ENCODE measurements around the gene ELMO2.

Gene ELMO2

DNA sequence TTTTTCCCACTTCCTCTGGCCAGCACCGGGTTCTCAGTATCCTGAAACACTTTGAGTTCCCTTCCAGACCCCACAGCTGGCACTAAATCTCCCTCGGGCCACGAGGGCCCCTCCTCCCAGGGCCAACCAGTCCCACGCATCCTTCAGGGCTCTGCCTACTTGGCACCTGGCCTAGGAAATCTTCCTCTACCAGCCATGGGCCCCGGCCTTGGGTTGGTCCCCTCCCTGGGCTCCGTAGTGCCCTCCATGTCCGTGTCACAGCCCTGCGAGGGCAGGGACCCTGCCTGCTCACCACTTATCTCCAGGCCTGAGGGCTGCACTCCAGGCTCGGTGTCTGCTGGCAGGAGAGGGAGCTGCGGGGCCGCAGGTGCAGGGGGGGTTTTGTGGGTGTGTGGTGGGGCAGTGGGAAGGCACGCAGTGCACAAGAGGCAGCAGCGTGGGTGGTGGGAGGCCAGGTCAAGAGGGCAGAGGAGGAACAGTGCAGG lies 49.3 kb downstream of the ELMO2 start:
- no peak for FAIRE-seq
- TF ChIP-seq POLR2A (IDR thresholded peaks at IDR 0.05; ENCODE audit: low read depth, low read length), result no peak

DNA sequence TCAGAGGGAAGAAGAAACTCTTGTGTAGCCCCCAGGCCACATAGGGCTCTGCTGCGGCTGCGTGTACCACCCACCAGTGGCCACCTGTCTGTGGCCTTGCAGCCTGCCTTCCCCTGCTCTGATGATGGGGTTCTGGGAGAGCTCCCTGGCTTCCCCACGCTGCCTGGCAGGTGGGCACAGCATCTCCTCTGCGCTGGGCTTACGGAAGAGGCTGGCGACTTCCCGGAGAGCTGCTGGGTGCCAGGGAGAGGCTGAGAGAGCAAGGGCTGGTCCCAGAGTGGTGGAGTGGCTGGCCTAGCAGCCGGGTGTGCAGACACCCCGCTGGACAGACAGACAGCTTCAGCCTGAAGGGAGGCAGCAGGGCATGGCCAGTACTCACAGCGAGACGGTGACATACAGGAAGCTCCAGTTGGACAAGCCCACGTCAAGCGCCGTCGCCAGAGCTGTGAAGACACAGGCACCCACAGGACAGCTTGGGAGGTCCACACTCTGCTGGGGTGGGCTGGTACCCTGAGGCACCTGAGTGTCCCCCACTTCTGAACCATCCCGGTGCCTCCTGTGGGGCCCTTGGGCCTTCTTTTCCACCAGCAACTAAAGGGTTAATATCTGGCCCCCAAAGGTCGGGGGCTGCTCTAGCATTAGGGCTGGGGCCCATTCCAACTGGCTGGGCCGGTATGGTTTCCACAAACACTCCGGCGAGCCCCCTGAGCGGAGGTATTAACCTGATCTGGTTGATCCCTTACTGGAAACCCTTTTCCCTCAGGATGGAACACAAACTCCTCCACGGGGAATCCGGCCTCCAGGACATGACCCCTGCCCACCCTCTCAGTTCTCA lies 50.0 kb downstream of the ELMO2 start:
- FAIRE-seq (no peak), DNase-seq (ENCODE audit: insufficient read length, low spot score) (no peak)
- TF ChIP-seq POLR2A (IDR thresholded peaks at IDR 0.05; ENCODE audit: low read depth, low read length), result no peak

More for the DNA sequence above, 49.3 kb downstream of the ELMO2 start:
- DNase-seq (ENCODE audit: insufficient read length, low spot score), result no peak

DNA sequence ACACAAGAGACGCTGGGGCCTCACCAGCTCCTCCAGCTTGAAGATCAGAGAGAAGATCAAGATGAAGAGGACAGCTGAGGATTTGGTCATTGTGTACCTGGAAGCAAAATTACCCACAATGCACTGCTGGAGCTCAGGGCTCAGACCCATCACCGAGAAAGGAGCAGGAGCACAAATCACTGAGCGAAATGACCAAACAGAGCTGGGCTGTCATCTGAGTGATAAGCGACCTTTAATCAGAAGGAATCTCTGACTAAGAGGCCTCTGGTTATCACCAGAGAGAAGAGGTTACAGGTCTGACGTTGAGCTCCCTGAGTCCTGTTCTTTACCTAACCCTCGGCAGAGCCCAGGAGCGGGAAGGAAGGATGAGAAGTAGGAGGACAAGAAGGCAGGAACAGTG lies 50.6 kb downstream of the ELMO2 start:
- no peak for TF ChIP-seq POLR2A (IDR thresholded peaks at IDR 0.05; ENCODE audit: low read depth, low read length)
- DNase-seq (ENCODE audit: insufficient read length, low spot score) (no peak), FAIRE-seq (no peak)

DNA sequence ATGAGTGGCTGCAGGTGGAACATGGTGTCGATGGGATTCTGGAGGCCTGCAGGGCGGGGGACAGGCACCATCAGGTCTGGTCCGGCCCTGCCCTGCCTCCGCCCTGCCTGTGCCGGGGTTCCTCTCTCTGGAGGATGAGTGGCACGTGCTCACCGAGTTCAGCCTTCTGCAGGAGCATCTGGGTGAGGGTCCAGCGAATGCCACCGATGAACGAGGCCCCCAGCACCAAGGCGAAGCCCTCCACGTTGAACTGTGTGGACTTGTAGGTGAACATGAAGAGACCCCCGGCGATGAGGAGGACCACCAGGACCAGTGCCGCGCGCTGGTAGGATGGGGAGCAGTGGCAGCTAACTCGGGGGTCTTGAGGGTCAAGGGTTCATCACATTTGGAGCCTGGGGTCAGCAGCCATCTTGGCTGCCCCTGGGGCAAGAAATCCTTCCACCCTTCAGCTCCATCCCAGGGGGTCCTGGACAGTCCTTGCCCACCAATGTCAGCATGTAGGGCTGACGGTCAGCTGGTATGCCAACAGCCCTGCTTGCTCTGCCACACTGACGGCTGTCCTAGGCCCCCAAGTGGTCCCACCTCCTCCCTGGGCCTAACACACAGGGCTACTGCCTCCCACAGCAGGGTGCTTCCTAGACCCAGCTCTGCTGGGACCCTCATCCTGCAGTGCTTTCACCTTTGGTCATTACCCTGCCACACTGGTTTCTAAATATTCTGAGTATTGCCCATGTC lies 51.3 kb downstream of the ELMO2 start:
- no peak for TF ChIP-seq POLR2A (IDR thresholded peaks at IDR 0.05; ENCODE audit: low read depth, low read length)
- no peak for FAIRE-seq
- DNase-seq (ENCODE audit: insufficient read length, low spot score), result no peak

DNA sequence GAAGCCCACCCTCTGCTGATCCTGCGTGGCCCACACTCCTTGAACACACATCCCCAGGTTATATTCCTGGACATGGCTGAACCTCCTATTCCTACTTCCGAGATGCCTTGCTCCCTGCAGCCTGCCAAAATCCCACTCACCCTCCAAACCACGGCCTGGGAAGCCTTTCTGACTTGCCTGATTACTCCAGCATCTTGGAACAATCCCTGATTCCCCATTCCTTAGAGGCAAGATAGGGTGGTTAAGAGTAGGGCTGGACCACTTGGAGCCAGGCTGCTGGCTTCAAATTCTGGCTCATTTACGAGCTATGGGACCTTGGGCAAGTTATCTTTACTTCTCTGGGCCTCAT lies 52.2 kb downstream of the ELMO2 start:
- DNase-seq (ENCODE audit: insufficient read length, low spot score), result no peak
- no peak for FAIRE-seq
- TF ChIP-seq POLR2A (IDR thresholded peaks at IDR 0.05; ENCODE audit: low read depth, low read length), result no peak

DNA sequence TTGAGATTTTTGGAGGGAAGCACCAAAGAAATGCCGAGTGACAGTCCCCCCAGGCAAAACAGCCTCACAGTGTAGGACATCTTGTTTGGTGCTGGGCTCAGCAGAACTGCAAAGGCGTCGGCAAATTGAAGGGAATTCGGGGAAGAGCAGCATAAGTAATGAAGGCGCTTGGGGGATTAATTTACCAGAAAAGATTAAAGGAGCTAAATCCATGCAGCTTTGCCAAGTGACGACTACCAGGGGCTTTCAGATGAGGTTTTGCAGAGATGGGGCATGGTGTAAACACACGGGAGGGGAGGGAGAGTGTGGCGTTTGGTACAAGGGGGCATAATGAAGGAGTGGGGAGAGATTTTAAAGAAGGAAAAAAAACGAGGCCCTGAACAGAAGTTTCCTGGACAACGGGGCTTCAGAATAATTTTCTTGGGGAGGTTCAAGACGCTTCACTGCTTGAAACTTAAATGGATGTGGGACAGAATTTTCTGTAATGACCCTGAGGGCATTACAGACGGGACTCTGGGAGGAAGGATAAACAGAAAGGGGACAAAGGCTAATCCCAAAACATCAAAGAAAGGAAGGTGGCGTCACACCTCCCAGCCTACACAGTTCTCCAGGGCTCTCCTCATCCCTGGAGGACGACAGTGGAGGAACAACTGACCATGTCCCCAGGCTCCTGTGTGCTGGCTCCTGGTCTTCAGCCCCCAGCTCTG lies 52.8 kb downstream of the ELMO2 start:
- no peak for TF ChIP-seq POLR2A (IDR thresholded peaks at IDR 0.05; ENCODE audit: low read depth, low read length)
- no peak for FAIRE-seq
- no peak for DNase-seq (ENCODE audit: insufficient read length, low spot score)

DNA sequence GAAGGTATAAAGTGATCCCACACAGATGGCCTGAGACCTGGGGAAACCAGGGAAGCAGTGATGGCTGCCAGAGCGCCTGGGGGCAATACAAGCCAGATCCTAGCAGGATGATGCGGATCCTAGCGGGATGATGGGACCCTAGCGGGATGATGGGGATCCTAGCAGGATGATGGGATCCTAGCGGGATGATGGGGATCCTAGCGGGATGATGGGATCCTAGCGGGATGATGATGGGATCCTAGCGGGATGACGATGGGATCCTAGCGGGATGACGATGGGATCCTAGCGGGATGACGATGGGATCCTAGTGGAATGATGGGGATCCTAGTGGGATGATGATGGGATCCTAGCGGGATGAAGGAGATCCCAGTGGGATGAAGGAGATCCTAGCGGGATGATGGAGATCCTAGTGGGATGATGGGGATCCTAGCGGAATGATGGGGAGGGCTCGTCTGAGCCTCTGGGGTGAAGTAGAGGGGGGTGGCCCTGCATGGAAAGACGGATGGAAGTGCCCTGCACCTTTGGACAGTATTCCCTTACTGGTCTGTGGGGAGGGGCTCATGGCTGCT lies 54.0 kb downstream of the ELMO2 start:
- FAIRE-seq (no peak), DNase-seq (ENCODE audit: insufficient read length, low spot score) (no peak)
- no peak for TF ChIP-seq POLR2A (IDR thresholded peaks at IDR 0.05; ENCODE audit: low read depth, low read length)

DNA sequence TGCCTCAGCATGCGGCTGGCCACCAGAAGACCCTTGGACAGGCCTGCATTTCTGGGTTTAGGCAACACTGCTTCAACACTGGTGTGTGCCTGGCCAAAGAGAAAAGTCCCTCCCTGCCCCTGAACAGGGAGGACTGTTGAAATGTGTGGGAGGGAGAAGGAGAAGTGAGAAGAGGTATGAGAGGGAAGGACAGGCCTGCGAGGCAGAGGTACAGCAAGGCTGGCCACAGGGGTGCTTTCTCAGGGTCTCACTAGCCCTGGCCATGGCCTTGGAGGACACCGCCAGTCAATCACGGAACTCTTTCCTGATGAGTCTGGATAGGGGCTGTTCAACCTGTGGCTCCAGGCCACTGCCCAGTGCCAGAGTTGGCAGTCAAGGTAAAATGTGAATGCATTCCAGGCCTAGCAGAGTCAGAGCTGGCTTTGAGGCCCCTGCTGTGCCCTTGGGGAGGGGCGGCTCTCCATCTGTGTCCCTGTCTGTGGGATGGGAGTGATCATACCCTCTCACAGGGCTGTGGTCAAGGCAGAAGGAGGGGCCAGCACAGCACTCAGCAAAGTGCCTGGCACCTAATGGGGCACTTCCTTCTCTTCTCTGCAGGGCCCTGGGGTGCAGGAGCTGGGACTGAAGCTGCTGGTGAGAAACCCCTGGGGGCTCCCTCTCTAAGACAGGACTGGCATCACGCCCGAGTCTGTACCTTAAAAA lies 54.9 kb downstream of the ELMO2 start:
- FAIRE-seq, result no peak
- DNase-seq (ENCODE audit: insufficient read length, low spot score), result peak; percentile 38

DNA sequence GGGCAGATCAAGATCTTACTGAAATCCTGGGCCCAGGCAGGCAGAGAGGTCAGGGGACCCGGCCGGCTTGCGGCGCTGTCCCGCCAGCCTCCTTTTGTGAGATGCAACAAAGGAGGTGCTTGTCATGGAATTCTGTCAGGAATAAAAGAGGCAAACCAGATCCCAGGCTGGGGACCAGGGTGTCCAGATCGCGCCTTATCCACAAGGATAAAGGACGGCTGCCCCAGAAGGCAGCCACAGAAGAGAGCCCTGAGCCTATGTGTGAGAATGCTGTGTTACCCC lies 55.5 kb downstream of the ELMO2 start:
- no peak for FAIRE-seq

More for the DNA sequence above, 54.9 kb downstream of the ELMO2 start:
- no peak for TF ChIP-seq POLR2A (IDR thresholded peaks at IDR 0.05; ENCODE audit: low read depth, low read length)

DNA sequence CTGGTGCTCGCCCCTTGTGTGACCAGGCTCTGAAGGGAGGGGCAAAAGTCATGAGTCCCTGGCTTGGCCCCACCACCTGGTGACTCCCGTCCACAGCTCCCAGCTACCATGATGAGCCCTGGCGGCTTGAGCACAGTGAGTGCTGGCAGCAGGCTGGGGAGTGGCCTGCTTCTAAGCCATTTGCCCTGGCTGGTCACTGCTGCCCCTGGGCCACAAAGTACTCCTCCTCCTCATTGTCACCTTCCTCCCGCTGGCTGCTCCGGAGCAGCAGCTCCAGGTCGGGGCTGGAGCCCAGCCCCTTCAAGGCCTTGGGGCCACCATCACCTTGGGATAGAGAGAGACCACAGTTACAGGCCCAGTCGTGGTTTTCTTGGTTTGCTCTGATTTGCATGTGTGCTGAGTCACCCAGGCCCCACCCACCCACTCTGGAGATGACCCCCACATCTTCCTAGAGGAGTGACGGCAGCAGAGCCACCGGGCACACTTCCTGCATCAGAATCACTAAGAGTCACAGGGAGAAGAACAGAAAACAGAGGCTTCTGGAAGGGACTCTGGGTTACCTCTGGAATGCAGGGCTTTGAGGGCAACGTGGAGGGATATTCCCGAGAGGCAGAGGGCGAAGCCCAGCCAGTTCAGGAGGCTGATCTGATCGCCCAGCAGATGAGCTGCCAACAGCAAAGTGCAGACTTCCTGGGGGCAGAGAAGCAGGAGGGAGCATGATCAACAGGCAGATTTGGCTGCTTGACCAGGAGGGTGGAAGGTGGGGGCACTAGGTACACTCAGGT lies 56.0 kb downstream of the ELMO2 start:
- peak; percentile 62 for DNase-seq (ENCODE audit: insufficient read length, low spot score)
- no peak for FAIRE-seq
- no peak for TF ChIP-seq POLR2A (IDR thresholded peaks at IDR 0.05; ENCODE audit: low read depth, low read length)

More for the DNA sequence above, 55.5 kb downstream of the ELMO2 start:
- no peak for DNase-seq (ENCODE audit: insufficient read length, low spot score)
- no peak for TF ChIP-seq POLR2A (IDR thresholded peaks at IDR 0.05; ENCODE audit: low read depth, low read length)

DNA sequence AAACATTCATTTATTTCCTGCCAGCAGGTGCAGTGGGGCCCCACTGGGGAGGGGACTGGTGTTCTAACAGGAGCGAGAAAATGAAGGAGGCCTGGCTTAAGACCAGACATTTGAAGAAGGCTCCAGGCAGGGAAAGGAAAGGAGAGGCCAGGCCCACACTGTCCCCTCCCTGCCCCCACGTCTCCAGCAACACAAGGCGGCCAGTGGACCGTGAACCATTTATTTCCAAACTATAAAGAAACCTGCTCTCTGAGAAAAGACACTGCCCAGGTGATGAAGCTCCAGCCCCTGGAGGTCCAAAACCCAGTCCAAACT lies 56.7 kb downstream of the ELMO2 start:
- TF ChIP-seq POLR2A (IDR thresholded peaks at IDR 0.05; ENCODE audit: low read depth, low read length), result no peak
- no peak for FAIRE-seq
- DNase-seq (ENCODE audit: insufficient read length, low spot score), result no peak

DNA sequence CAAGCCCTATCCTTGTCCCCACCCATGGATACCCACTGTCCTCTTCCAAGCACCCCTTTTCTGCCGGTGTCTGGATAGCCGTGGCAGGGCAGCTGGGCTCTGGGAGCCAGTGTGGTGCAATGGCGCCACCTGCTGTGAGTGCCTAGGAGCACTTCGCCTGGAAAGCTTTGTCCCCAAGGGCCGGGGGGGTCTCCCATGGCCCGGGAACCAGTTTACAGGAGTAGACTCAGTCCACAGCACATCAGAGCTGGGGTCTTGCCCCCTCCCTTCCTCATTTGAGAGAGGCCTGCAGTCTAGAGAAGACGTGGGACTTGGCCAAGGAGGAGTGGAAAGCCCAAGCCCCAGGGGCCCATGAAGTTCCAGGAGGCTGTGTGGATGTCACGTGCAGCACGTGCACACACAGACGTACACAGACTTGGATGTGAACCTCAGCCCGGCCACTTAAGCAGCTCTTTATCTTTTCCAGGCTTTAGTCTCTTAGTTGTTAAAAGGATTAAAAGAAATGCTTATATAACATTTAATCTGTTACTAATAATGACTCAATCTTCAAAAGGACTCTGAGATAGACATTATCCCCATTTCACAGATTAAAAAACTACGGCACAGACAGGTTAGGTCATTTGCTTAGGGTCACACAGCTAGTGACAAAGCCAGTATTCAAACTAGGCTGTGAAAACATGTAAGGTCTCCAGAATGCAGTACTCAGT lies 57.2 kb downstream of the ELMO2 start:
- no peak for FAIRE-seq
- peak; percentile 69 for DNase-seq (ENCODE audit: insufficient read length, low spot score)
- no peak for TF ChIP-seq POLR2A (IDR thresholded peaks at IDR 0.05; ENCODE audit: low read depth, low read length)

Data from H54 (cell line).